Measurements from ENCODE around the gene ASB13.

Gene ASB13

DNA sequence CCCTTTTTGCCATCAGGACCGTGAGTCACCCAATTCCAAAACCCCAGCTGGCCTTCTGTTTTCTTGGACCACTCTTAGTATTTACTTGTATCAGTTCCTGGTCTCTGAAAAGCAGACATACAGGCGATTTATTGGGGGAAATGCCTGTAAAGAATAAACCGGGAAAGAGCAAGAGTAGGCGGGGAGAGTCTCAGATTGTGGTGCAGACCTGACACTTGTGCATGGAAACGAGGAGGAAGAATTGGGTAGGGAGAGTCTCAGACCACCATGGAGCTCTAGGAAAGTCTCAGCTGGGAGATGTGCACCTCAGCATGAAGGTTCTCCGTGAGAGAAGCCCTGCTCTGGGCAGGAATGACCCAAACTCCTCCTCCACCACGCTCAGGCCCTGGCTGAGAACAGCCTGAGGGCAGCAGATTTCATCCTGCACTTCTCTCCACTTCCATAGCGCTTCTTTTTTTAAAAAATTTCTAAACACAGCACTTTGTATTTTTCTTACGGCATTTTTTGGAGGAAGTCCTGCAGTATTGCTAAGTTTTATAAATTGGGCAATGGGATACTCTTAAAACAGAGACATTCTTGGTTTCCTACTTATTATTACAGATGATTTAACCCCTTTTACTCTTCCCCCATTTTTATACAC is 12.1 kb upstream of the ASB13 start:
- TF ChIP-seq, protein P1, sequence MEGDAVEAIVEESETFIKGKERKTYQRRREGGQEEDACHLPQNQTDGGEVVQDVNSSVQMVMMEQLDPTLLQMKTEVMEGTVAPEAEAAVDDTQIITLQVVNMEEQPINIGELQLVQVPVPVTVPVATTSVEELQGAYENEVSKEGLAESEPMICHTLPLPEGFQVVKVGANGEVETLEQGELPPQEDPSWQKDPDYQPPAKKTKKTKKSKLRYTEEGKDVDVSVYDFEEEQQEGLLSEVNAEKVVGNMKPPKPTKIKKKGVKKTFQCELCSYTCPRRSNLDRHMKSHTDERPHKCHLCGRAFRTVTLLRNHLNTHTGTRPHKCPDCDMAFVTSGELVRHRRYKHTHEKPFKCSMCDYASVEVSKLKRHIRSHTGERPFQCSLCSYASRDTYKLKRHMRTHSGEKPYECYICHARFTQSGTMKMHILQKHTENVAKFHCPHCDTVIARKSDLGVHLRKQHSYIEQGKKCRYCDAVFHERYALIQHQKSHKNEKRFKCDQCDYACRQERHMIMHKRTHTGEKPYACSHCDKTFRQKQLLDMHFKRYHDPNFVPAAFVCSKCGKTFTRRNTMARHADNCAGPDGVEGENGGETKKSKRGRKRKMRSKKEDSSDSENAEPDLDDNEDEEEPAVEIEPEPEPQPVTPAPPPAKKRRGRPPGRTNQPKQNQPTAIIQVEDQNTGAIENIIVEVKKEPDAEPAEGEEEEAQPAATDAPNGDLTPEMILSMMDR (IDR thresholded peaks at IDR 0.05; ENCODE audit: control insufficient read depth, insufficient read depth, low read depth, low read length, missing control alignments), result no peak
- no peak for DNase-seq (ENCODE audit: low read depth)
- H3K4me3 ChIP-seq (ENCODE audit: control insufficient read depth, low read depth, low read length), result no peak overlapping the region

- DNase-seq (ENCODE audit: low read depth), result no peak
Observed at GRCh38 chr10:5670662-5671375, 4.4 kb upstream of the ASB13 start.

GRCh38 chr10:5669604-5670003 is 3.2 kb upstream of the ASB13 start:
- H3K4me3 ChIP-seq (ENCODE audit: control insufficient read depth, low read depth, low read length), result no peak overlapping the region
- no peak for DNase-seq (ENCODE audit: low read depth)
- TF ChIP-seq, protein P1 (IDR thresholded peaks at IDR 0.05; ENCODE audit: control insufficient read depth, insufficient read depth, low read depth, low read length, missing control alignments), result no peak

More at GRCh38 chr10:5670662-5671375, 4.4 kb upstream of the ASB13 start:
- TF ChIP-seq, protein P1 (IDR thresholded peaks at IDR 0.05; ENCODE audit: control insufficient read depth, insufficient read depth, low read depth, low read length, missing control alignments), result no peak
- no peak overlapping the region for H3K4me3 ChIP-seq (ENCODE audit: control insufficient read depth, low read depth, low read length)

DNA sequence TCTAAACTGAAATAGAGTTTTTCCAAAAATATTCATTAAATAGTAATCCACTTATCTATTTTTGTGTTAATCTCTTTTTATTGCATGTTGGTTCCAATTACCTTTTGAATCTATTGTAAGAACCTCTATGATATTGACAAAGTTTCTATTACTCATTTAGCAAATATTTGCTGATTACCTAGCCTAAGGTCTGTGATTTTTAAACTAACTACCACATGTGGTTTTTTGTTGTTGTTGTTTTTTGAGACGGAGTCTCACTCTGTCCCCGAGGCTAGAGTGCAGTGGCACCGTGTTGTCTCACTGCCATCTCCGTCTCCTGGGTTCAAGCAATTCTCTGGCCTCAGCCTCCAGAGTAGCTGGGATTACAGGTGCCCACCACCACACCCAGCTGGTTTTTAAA is 2.0 kb upstream of the ASB13 start:
- H3K4me3 ChIP-seq (ENCODE audit: control insufficient read depth, low read depth, low read length), result no peak overlapping the region
- no peak for DNase-seq (ENCODE audit: low read depth)
- TF ChIP-seq, protein P1 (IDR thresholded peaks at IDR 0.05; ENCODE audit: control insufficient read depth, insufficient read depth, low read depth, low read length, missing control alignments), result no peak

- no peak for DNase-seq (ENCODE audit: low read depth)
Observed at GRCh38 chr10:5666841-5667630, 641 bp upstream of the ASB13 start.

DNA sequence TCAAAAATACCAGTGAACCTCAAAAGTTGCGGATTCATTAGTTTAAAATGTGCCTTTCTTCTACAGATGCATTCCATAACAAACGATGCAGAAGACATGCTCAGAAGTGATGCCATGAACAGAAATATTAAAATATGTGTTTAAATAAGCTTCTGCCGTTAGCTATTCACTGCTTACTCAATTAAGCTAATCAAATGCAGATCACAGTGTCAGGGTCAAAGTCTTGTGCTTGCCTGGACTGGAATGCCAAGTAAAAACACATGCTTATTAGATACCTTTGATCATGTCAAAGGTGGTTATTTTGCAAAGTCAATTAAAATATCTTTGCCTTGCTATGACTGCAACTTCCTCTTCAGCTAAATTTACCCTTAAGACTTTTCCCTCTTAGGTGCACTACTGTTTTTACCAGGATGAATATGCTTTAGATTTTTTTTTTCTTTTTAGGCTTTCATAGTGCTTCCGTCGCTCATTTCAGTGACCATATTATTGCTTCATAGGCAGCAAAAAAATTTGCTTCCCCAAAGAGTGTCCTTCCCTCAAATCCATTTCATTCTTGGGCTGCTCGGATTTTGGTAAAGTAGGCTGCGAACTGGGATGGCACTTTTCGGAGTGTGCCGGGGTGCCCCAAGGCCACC is 905 bp downstream of the ASB13 start:
- TF ChIP-seq, protein P1 (IDR thresholded peaks at IDR 0.05; ENCODE audit: control insufficient read depth, insufficient read depth, low read depth, low read length, missing control alignments), result no peak
- H3K4me3 ChIP-seq (ENCODE audit: control insufficient read depth, low read depth, low read length), result peak overlapping the region; percentile 67
- no peak for DNase-seq (ENCODE audit: low read depth)

More at GRCh38 chr10:5666841-5667630, 641 bp upstream of the ASB13 start:
- TF ChIP-seq, protein P1 (IDR thresholded peaks at IDR 0.05; ENCODE audit: control insufficient read depth, insufficient read depth, low read depth, low read length, missing control alignments), result no peak
- H3K4me3 ChIP-seq (ENCODE audit: control insufficient read depth, low read depth, low read length), result peak overlapping the region; percentile 67

Data from AG09309 (cell line).